ENCODE measurements around the gene SLC35A2.

Gene SLC35A2

DNA sequence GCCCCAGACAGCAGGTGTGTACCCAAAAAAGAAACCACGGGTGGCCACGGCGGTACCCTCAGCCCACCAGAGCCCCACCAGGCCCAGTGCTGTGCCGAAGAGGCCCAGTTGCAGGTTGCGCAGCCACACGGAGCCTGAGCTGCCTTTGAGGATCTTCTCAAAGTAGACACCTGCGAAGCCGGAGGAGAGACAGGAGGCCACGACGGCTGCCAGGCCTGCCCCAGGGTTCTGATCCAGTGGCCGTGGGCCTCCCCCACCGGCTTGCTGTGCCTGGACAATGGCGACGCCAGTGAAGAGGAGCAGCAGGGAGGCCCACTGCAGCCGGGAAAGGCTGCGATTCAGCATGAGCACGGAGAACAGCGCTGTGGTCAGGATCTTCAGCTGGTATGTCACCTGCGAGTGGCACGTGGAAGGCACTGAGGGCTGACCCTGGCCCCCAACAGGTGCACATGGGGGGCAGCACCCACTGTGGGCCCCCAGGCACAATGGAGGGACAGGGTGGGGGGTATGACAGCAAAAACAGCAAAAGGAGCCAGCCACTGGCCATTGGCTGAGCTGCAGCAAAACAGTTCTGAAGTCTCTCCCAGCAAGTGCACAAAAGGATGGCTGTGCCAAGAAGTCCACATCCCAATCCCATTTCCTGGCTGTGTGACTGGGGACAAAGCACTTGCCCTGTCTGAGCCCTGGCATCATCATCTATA lies 6.2 kb downstream of the SLC35A2 start:
- H3K27ac Mint-ChIP-seq (ENCODE audit: low read depth), result no peak overlapping the region
- ATAC-seq (replicated peaks; ENCODE audit: extremely low read depth, poor library complexity, severe bottlenecking) (no peak), DNase-seq (ENCODE audit: low spot score in 2 of 2) (no peak)
- no peaks in the 10 kb centered on the region for H3K4me1 Mint-ChIP-seq
- no peak overlapping the region for H3K4me3 Mint-ChIP-seq
- H3K9me3 Mint-ChIP-seq, result no peaks in the 10 kb centered on the region
- no peaks in the 10 kb centered on the region for H3K27me3 Mint-ChIP-seq
- H3K36me3 Mint-ChIP-seq (ENCODE audit: insufficient read depth), result peaks cover 32% of the 10 kb centered on the region

GRCh38 chrX:48904626-48905025 lies 6.8 kb downstream of the SLC35A2 start:
- no peak for ATAC-seq (replicated peaks; ENCODE audit: extremely low read depth, poor library complexity, severe bottlenecking)
- no peaks in the 10 kb centered on the region for H3K27me3 Mint-ChIP-seq
- H3K9me3 Mint-ChIP-seq, result no peaks in the 10 kb centered on the region
- H3K4me1 Mint-ChIP-seq, result no peaks in the 10 kb centered on the region
- H3K36me3 Mint-ChIP-seq (ENCODE audit: insufficient read depth), result peaks cover 32% of the 10 kb centered on the region
- no peak for DNase-seq (ENCODE audit: low spot score in 2 of 2)
- H3K27ac Mint-ChIP-seq (ENCODE audit: low read depth), result no peak overlapping the region
- H3K4me3 Mint-ChIP-seq, result no peak overlapping the region

- Mint-ChIP-seq H3K4me3 (no peak overlapping the region), H3K4me1 (no peaks in the 10 kb centered on the region), H3K36me3 (ENCODE audit: insufficient read depth) (peaks cover 32% of the 10 kb centered on the region), H3K27me3 (no peaks in the 10 kb centered on the region), H3K27ac (ENCODE audit: low read depth) (peak overlapping the region; percentile 41), H3K9me3 (no peaks in the 10 kb centered on the region)
- DNase-seq (ENCODE audit: low spot score in 2 of 2) (no peak), ATAC-seq (replicated peaks; ENCODE audit: extremely low read depth, poor library complexity, severe bottlenecking) (no peak)
Measured at GRCh38 chrX:48904180-48904579, 7.3 kb downstream of the SLC35A2 start.

- H3K27ac Mint-ChIP-seq (ENCODE audit: low read depth), result peak overlapping the region; percentile 41
- H3K27me3 Mint-ChIP-seq, result no peaks in the 10 kb centered on the region
- no peak for ATAC-seq (replicated peaks; ENCODE audit: extremely low read depth, poor library complexity, severe bottlenecking)
- H3K9me3 Mint-ChIP-seq, result no peaks in the 10 kb centered on the region
- peaks cover 32% of the 10 kb centered on the region for H3K36me3 Mint-ChIP-seq (ENCODE audit: insufficient read depth)
- no peak for DNase-seq (ENCODE audit: low spot score in 2 of 2)
- H3K4me1 Mint-ChIP-seq, result peaks cover 3% of the 10 kb centered on the region
- no peak overlapping the region for H3K4me3 Mint-ChIP-seq
Measured at GRCh38 chrX:48903290-48903689, 8.2 kb downstream of the SLC35A2 start.

DNA sequence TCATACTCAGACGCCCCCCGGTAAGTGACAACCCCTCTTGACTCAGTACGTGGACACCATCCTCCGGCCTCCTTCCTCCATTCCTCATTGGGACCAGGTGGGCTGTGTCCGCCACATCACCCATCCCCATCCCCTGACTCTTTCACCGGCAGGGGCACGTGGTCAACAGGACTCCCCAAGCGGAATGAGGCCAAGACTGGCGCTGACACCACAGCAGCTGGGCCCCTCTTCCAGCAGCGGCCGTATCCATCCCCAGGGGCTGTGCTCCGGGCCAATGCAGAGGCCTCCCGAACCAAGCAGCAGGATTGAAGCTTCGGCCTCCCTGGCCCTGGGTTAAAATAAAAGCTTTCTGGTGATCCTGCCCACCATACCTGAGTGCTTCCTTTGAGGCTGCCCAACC lies 8.7 kb downstream of the SLC35A2 start:
- peaks cover 7% of the 10 kb centered on the region for H3K4me1 Mint-ChIP-seq
- H3K27me3 Mint-ChIP-seq, result no peaks in the 10 kb centered on the region
- ATAC-seq (replicated peaks; ENCODE audit: extremely low read depth, poor library complexity, severe bottlenecking) (no peak), DNase-seq (ENCODE audit: low spot score in 2 of 2) (no peak)
- no peaks in the 10 kb centered on the region for H3K9me3 Mint-ChIP-seq
- H3K36me3 Mint-ChIP-seq (ENCODE audit: insufficient read depth), result peaks cover 32% of the 10 kb centered on the region
- no peak overlapping the region for H3K4me3 Mint-ChIP-seq
- H3K27ac Mint-ChIP-seq (ENCODE audit: low read depth), result no peak overlapping the region

DNA sequence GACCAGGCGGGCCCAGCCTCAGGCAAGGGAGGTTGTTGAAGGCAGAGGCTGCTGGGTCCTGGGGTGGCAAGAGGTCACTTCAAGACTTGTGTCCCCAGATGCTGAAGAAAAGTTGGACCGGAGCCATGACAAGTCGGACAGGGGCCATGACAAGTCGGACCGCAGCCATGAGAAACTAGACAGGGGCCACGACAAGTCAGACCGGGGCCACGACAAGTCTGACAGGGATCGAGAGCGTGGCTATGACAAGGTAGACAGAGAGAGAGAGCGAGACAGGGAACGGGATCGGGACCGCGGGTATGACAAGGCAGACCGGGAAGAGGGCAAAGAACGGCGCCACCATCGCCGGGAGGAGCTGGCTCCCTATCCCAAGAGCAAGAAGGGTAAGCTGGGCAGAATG lies 9.3 kb downstream of the SLC35A2 start:
- Mint-ChIP-seq H3K27ac (ENCODE audit: low read depth) (no peak overlapping the region), H3K4me3 (no peak overlapping the region), H3K9me3 (no peaks in the 10 kb centered on the region), H3K36me3 (ENCODE audit: insufficient read depth) (peaks cover 36% of the 10 kb centered on the region), H3K27me3 (no peaks in the 10 kb centered on the region), H3K4me1 (peaks cover 7% of the 10 kb centered on the region)
- ATAC-seq (replicated peaks; ENCODE audit: extremely low read depth, poor library complexity, severe bottlenecking) (no peak), DNase-seq (ENCODE audit: low spot score in 2 of 2) (no peak)

GRCh38 chrX:48901069-48901468 lies 10.4 kb downstream of the SLC35A2 start:
- no peaks in the 10 kb centered on the region for H3K27me3 Mint-ChIP-seq
- no peak overlapping the region for H3K4me3 Mint-ChIP-seq
- no peak for DNase-seq (ENCODE audit: low spot score in 2 of 2)
- H3K36me3 Mint-ChIP-seq (ENCODE audit: insufficient read depth), result peaks cover 34% of the 10 kb centered on the region
- peaks cover 7% of the 10 kb centered on the region for H3K4me1 Mint-ChIP-seq
- ATAC-seq (replicated peaks; ENCODE audit: extremely low read depth, poor library complexity, severe bottlenecking), result no peak
- no peaks in the 10 kb centered on the region for H3K9me3 Mint-ChIP-seq
- no peak overlapping the region for H3K27ac Mint-ChIP-seq (ENCODE audit: low read depth)

DNA sequence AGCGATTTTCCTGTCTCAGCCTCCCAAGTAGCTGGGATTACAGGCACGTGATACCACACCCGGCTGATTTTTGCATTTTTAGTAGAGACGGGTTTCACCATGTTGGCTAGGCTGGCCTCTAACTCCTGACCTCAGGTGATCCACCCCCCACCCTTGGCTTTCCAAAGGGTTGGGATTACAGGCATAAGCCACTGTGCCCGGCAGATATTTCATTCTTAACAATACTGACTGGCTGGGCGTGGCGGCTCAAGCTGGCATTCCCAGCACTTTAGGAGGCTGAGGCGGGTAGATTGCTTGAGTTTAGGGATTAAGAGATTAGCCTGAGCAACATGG lies 12.4 kb downstream of the SLC35A2 start:
- H3K9me3 Mint-ChIP-seq, result no peaks in the 10 kb centered on the region
- H3K36me3 Mint-ChIP-seq (ENCODE audit: insufficient read depth), result peaks cover 32% of the 10 kb centered on the region
- H3K27me3 Mint-ChIP-seq, result no peaks in the 10 kb centered on the region
- H3K4me3 Mint-ChIP-seq, result no peak overlapping the region
- ATAC-seq (replicated peaks; ENCODE audit: extremely low read depth, poor library complexity, severe bottlenecking) (no peak), DNase-seq (ENCODE audit: low spot score in 2 of 2) (no peak)
- H3K27ac Mint-ChIP-seq (ENCODE audit: low read depth), result no peak overlapping the region
- peaks cover 13% of the 10 kb centered on the region for H3K4me1 Mint-ChIP-seq

DNA sequence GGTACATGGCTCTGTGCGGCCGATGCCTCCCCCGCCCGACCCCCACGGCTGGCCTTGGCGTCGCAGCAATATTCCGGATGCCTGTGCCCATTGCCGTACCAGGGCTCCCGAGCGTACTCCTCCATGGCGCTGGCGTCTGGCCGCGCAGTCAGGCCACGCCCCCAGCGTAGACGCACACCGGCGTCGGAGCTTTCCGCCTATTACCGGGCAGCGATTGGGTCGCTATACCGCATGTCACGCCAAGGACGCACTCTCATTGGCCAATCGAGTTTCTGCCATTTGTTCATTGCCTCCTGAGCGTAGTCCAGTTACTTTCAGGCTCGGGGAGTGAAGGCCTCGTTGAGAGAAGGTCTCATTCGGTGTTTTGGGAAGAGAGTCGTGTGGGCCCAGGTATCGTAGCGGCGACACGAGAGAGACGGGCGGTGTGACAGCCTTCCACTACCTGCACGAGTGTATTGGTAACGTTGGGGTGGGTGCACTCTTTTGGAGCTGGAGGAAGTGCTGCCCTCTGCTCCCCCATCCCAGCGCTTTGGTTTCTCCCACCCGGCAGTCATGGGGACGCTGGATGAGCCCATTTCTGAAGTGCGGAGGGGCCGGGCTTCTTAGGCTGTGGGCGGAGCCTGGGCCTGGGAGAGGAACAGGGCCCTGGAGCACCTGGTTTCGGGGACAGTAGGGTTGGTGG lies 13.7 kb downstream of the SLC35A2 start, which contains the start of the genes PQBP1 and TIMM17B:
TSS of gene PQBP1 (plus strand) at position 306 of the 682 bp plus-strand sequence. CDS start 580 bp downstream, outside the sequence.
TSS of gene TIMM17B (minus strand) at position 144 of the 682 bp plus-strand sequence. CDS start at position 125, 19 bp downstream.
- H3K4me3 Mint-ChIP-seq, result peak within 1 kb of the TSS; percentile 78
- no peaks in the 10 kb centered on the region for H3K9me3 Mint-ChIP-seq
- no peaks in the 10 kb centered on the region for H3K27me3 Mint-ChIP-seq
- peaks cover 13% of the 10 kb centered on the region for H3K4me1 Mint-ChIP-seq
- ATAC-seq (replicated peaks; ENCODE audit: extremely low read depth, poor library complexity, severe bottlenecking), result peak; percentile 87
- peaks cover 30% of the 10 kb centered on the region for H3K36me3 Mint-ChIP-seq (ENCODE audit: insufficient read depth)
- DNase-seq (ENCODE audit: low spot score in 2 of 2), result peak; percentile 69 to 87
- peak within 1 kb of the TSS; percentile 81 for H3K27ac Mint-ChIP-seq (ENCODE audit: low read depth)

DNA sequence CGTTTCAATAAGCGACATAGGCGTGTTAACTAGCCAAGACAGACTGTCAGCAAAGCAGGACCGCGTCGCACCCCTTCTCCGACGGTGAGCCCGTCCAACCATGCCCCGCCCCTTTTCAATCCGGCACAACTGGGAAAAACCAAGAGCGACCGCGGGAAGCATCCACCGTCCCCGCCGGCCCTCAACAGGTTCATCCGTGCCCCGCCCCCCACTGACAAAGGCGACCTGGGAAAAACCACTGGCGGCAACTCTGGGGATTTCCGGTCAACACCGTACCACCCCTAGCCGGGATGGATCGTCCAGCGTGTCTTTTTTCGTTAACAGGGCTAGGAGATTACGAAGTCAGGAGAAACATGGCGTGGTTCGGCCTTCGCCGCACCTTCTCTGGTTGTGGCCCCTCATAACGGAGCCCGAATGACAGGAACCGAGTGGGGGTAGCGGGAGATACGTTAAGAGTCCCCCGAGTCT lies 14.3 kb downstream of the SLC35A2 start:
- peaks cover 26% of the 10 kb centered on the region for H3K36me3 Mint-ChIP-seq (ENCODE audit: insufficient read depth)
- DNase-seq (ENCODE audit: low spot score in 2 of 2), result peak in 1 of 2 donors; percentile 37
- H3K9me3 Mint-ChIP-seq, result no peaks in the 10 kb centered on the region
- peak overlapping the region; percentile 78 for H3K4me3 Mint-ChIP-seq
- H3K27me3 Mint-ChIP-seq, result no peaks in the 10 kb centered on the region
- H3K27ac Mint-ChIP-seq (ENCODE audit: low read depth), result peak overlapping the region; percentile 81
- peaks cover 13% of the 10 kb centered on the region for H3K4me1 Mint-ChIP-seq
- ATAC-seq (replicated peaks; ENCODE audit: extremely low read depth, poor library complexity, severe bottlenecking), result peak; percentile 33

GRCh38 chrX:48896611-48897011 lies 14.8 kb downstream of the SLC35A2 start:
- no peak for ATAC-seq (replicated peaks; ENCODE audit: extremely low read depth, poor library complexity, severe bottlenecking)
- peaks cover 13% of the 10 kb centered on the region for H3K4me1 Mint-ChIP-seq
- DNase-seq (ENCODE audit: low spot score in 2 of 2), result no peak
- no peaks in the 10 kb centered on the region for H3K9me3 Mint-ChIP-seq
- H3K36me3 Mint-ChIP-seq (ENCODE audit: insufficient read depth), result peaks cover 20% of the 10 kb centered on the region
- H3K4me3 Mint-ChIP-seq, result peak overlapping the region; percentile 78
- H3K27me3 Mint-ChIP-seq, result no peaks in the 10 kb centered on the region
- peak overlapping the region; percentile 81 for H3K27ac Mint-ChIP-seq (ENCODE audit: low read depth)

DNA sequence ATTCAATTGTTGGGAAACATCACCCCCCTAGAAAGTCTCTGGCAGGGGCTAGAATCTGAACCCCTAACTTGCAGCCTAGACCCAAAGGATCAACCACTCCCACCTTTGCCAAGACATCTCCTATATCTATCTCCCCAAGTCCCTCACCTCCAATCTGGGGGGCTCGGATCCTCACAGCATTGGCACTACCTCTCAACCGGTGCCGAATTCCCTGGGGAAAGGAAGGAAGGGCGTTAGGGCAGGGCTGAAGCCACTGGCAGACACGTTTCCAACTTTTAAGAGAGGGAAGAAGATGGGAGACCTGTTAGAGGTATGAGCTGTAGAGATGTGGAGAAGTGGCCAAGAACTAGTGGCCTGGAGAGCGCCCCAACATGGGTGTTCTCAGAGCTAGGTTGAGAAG lies 16.6 kb downstream of the SLC35A2 start:
- ATAC-seq (replicated peaks; ENCODE audit: extremely low read depth, poor library complexity, severe bottlenecking), result no peak
- no peak overlapping the region for H3K27ac Mint-ChIP-seq (ENCODE audit: low read depth)
- peaks cover 16% of the 10 kb centered on the region for H3K36me3 Mint-ChIP-seq (ENCODE audit: insufficient read depth)
- no peaks in the 10 kb centered on the region for H3K27me3 Mint-ChIP-seq
- H3K4me1 Mint-ChIP-seq, result peaks cover 23% of the 10 kb centered on the region
- H3K9me3 Mint-ChIP-seq, result no peaks in the 10 kb centered on the region
- H3K4me3 Mint-ChIP-seq, result peak overlapping the region; percentile 29
- DNase-seq (ENCODE audit: low spot score in 2 of 2), result no peak

Measured in central memory CD8-positive, alpha-beta T cell (primary cell).